GM19463 (cell line): ENCODE measurements around the gene CMKLR1.

ENCODE experiments used
- ATAC-seq: cut with Tn5 transposase; IDR thresholded peaks from one replicate; pipeline ENCODE4 v1.9.1; 2021; ENCODE audit warnings: mild to moderate bottlenecking, moderate library complexity; ENCODE audit not compliant: unreplicated experiment

The CMKLR1 gene

GRCh38 chr12:108302016-108302402 lies 37.1 kb downstream of the CMKLR1 start:
- ATAC-seq: no peak

- ATAC-seq: no peak
Observed at GRCh38 chr12:108301346-108301745, 37.8 kb downstream of the CMKLR1 start.

GRCh38 chr12:108299980-108300696 lies 39.0 kb downstream of the CMKLR1 start:
- no peak for ATAC-seq

DNA sequence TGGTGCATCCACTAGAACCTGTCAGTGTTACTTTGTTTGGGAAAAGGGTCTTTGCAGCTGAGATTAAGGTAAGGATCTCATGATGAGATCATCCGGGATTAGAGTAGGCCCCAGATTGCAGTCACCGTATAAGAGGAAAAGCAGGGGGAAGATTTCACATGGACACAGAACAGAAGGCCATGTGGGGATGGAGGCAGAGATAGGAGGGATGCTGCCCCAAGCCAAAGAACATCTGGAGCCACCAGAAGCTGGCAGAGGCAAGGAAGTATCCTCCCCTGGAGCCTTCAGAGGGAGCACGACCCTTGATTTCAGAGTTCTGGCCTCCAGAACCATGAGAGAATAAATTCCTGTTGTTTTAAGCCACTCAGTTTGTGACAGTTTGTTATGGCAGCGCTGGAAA lies 39.6 kb downstream of the CMKLR1 start:
- no peak for ATAC-seq

DNA sequence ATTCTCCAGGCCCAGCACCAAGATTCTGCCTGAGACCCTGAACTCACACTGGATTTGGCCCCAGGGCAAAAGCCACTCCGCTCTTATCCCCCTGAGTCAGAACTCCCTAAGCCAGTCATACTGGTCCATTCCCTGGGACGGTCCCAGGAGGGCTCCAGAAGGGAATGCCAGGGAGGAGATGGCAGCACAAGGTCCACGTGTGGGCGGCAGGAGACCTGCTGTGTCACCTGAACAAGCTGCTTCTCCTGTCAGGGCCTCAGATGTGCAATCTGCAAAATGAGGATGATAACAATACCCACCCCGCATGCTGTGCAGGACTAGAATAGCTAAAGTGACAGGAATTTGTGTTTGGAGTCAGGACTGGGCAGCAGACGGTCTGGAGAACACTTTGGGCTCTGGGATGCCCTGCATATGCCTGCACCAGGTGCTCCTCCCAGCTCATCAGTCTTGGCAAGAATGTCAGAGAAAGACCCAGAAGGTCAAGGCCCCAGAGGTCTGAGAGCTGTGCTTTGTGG lies 40.3 kb downstream of the CMKLR1 start:
- ATAC-seq: no peak

- ATAC-seq: peak; percentile 67
Observed at GRCh38 chr12:108297895-108298760, 41.0 kb downstream of the CMKLR1 start.

DNA sequence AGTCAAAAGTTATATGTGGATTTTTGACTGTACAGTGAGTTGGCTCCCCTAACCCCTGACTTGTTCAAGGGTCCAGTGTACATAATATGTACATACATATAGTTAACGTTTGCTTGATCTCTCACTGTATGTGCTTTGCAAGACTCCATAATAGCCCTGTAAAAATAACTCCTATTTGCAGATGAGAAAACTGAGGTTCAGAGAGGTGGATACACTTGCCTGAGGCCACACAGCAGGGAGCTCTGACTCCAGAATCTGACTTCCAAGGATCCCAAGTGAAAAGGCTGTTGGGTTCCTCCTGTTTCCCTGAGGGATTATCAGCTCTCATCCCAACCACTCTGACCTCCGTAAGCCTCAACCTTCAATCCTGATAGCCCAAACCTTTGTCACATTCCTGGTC lies 41.7 kb downstream of the CMKLR1 start:
- ATAC-seq: no peak

DNA sequence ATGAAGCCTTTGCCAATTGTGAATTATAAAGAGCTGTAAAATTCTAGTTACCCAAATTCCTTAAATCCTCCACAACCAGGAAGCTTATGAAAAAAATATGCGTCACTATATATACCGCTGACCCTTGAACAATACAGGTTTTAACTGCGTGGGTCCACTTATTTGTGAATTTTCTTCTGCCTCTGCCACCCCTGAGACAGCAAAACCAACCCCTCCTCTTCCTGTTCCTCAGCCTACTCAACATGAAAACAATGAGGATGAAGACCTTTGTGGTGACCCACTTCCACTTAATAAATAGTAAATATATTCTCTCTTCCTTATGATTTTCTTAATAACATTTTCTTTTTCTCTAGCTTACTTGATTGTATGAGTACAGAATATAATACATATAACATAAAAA lies 42.2 kb downstream of the CMKLR1 start:
- no peak for ATAC-seq

DNA sequence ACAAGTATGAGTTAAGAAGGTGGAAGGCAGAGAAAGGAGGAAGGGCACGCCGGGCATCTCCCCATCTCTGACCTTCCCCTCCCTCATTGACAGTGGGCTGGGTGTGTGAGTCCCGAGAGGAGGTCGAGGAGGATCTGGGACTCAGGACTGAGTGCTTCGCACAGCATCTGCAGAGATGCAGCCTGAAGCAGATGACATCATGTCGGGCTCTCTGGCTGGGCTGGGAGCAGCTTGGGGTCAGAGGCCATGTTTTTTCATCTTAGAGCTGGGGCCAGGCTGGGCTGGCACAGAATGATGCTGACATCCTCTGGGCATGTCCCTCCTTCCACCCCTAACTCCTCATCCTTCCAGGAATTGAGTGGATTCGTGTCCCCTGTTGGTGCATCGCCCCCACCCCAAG lies 43.5 kb downstream of the CMKLR1 start:
- ATAC-seq: no peak

DNA sequence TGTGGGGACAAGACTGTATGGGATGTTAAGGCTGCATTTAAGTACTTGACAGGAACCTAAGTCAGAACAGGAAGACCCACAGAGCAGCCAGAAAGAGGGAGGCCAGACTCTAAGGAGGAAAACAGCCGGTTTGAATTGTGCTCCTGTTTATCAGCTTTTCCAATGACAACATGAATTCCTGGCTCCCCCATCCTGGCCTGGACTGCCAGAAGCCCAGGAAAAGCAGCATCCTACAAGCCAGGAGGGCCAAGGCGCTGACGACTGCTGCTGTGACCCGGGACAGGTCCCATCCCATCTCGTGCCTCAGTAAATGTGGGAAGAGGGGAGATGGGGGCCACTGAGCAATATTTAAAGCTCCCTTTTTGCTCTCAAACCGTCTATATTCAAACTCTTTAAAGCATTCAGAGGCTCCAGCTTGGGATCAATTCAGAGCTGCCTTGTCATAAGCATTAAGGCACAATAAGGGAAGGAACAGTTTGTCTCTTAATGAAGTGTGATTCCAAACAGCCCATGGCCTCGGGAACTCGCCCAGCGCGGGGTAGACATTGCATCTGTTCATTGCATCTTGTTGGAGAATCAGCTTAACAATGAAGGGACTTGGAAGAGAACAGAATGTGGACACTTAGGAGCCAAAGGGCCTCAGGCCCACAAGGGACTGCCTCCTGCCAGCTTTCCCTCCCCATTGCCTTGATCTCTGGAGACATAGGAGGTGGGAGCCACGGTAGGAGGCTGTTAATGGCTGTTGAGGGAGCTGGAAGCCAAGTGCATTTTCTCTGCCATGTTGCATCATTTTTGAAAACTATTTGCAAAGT lies 49.6 kb downstream of the CMKLR1 start:
- no peak for ATAC-seq

DNA sequence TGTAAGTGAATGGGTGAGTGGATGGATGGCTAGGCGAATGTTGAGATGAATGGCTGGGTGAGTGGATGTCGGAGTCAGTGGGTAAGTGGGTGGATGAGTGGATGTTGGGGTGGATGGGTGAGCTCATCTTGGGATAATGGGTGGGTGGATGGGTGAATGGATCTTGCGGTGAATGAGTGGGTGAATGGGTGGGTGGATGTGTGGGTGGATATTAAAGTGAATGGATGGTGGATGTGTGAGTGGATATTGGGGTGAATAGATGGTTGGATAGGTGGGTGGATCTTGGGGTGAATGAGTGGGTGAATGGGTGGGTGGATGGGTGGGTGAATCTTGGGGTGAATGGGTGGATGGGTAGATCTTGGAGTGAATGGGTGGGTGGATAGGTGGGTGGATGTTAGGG lies 51.9 kb downstream of the CMKLR1 start:
- no peak for ATAC-seq

- ATAC-seq: no peak
Observed at GRCh38 chr12:108285016-108285415, 54.1 kb downstream of the CMKLR1 start.

DNA sequence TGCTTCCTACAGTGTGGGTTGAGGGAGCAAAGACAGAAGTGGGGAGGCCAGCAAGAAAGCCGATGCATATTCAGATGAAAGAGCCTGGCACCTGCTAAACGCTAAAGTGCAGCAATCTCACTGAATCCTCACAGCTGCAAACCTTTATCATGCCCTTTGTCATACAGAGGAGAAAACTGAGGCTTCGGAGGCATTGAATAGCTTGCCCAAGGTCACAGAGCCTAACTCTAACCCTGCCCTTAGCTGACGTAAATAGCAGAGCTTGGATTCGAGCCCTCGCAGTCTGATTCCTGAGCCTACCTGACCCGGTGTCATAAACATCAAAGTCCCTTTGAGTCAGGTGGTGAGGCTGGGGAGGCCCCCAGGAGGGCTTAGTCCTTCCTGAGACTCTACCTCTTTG lies 54.9 kb downstream of the CMKLR1 start:
- no peak for ATAC-seq

DNA sequence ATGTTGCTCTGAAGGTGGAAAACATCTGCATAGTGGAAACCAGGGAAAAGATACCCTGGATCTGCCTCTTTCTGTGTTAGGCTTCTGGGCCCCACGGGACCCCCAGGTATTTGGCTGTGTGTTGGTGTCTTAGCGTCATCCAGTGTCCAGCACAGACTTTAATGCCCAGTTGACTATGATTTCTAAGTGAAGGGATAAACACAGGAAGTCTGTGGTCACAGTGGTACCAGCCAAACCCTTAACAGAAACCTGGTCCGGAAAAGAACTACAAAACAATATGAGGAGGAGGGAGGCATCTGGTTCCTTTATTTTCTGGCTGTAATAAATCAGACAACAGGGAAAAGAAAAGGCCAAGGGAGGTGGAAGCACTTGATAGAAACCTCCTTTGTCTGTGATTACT lies 56.4 kb downstream of the CMKLR1 start:
- ATAC-seq: no peak

- no peak for ATAC-seq
Observed at GRCh38 chr12:108282160-108282559, 57.0 kb downstream of the CMKLR1 start.

- no peak for ATAC-seq
Observed at GRCh38 chr12:108277613-108278012, 61.5 kb downstream of the CMKLR1 start.

GRCh38 chr12:108273217-108273616 lies 65.9 kb downstream of the CMKLR1 start:
- ATAC-seq: no peak

GRCh38 chr12:108271951-108272872 lies 66.9 kb downstream of the CMKLR1 start:
- no peak for ATAC-seq

DNA sequence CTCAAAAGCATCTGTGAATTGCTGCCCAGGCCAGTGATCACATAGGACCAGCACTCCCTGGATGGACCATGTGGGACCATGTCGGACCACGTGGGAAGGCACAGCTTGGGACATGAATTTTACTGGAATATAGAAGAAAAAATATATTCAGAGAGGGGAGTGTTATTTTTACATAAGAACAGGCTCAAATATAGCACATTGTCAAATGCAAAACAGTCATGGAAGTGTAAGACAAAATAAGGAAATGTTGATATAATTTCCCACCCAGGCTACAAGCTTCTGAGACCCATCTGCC lies 68.3 kb downstream of the CMKLR1 start:
- no peak for ATAC-seq

- ATAC-seq: no peak
Observed at GRCh38 chr12:108270035-108270848, 68.9 kb downstream of the CMKLR1 start.
